Chondrocyte (in vitro differentiated cells): ENCODE data around the gene KATNBL1. TPM values are rescaled to one million over a fixed set of nuclear protein-coding genes. Genes with fewer than 3 reads are reported as not detected.
"Not testable (repeated sequence)": the region's sequence is repeated elsewhere in the genome, so short reads cannot be mapped to it uniquely, and the experiment has no call there.

ENCODE experiments used
- DNase-seq: peaks from one replicate; pipeline ENCODE4 v3.0.0; 2021; ENCODE audit warnings: mixed read lengths, low spot score
- H3K27ac Mint-ChIP-seq: one replicate; pipeline ENCODE4 v1.8.0; 2021; ENCODE audit warnings: mild to moderate bottlenecking, moderate library complexity, mixed read lengths; ENCODE audit not compliant: unreplicated experiment
- H3K27me3 Mint-ChIP-seq: 2 replicates; pipeline ENCODE4 v1.8.0; 2021; ENCODE audit warnings: low read depth, mixed read lengths
- H3K36me3 Mint-ChIP-seq: 2 replicates; pipeline ENCODE4 v1.8.0; 2021; ENCODE audit warnings: low read depth, mixed read lengths
- H3K4me1 Mint-ChIP-seq: 2 replicates; pipeline ENCODE4 v1.8.0; 2021; ENCODE audit warnings: low read depth, mild to moderate bottlenecking, mixed read lengths
- H3K4me3 Mint-ChIP-seq: one replicate; pipeline ENCODE4 v1.8.0; 2021; ENCODE audit warnings: mild to moderate bottlenecking, moderate library complexity, mixed read lengths; ENCODE audit not compliant: unreplicated experiment
- H3K9me3 Mint-ChIP-seq: 2 replicates; pipeline ENCODE4 v1.8.0; 2021; ENCODE audit warnings: low read depth, mixed read lengths
- CTCF ChIP-seq: fragments of 200-600 bp; sonication (generic); IDR thresholded peaks from 2 replicates; pipeline ENCODE4 v1.5.0; 2021; ENCODE audit warnings: antibody characterized with exemption, mild to moderate bottlenecking, moderate library complexity
- total RNA-seq: library from RNA; stranded (reverse); gene quantifications from 3 replicates; pipeline ENCODE4 v1.2.1, GENCODE V29; 2021

Gene KATNBL1
- total RNA-seq, 1 donor from 2014 or later, result 42.0 TPM

GRCh38 chr15:34193272-34193671 is 16.6 kb downstream of the KATNBL1 start:
- not testable (repeated sequence) for H3K36me3 Mint-ChIP-seq, H3K27ac Mint-ChIP-seq, H3K27me3 Mint-ChIP-seq, H3K9me3 Mint-ChIP-seq, H3K4me3 Mint-ChIP-seq, DNase-seq
- peaks cover 22% of the 10 kb centered on the region for H3K4me1 Mint-ChIP-seq
- TF ChIP-seq CTCF, result peak; percentile 17

- Mint-ChIP-seq H3K4me1 (peaks cover 29% of the 10 kb centered on the region), H3K27me3 (no peaks in the 10 kb centered on the region), H3K9me3 (no peaks in the 10 kb centered on the region), H3K36me3 (peaks cover 1% of the 10 kb centered on the region), H3K4me3 (no peak overlapping the region), H3K27ac (peak overlapping the region; percentile 72)
- no peak for DNase-seq
- TF ChIP-seq CTCF, result no peak
Measured at GRCh38 chr15:34188711-34189110, 21.2 kb downstream of the KATNBL1 start.

- Mint-ChIP-seq H3K27me3 (no peaks in the 10 kb centered on the region), H3K36me3 (peaks cover 1% of the 10 kb centered on the region), H3K4me1 (peaks cover 37% of the 10 kb centered on the region), H3K9me3 (no peaks in the 10 kb centered on the region), H3K27ac (no peak overlapping the region), H3K4me3 (no peak overlapping the region)
- TF ChIP-seq CTCF, result no peak
- DNase-seq, result no peak
Measured at GRCh38 chr15:34185666-34186065, 24.2 kb downstream of the KATNBL1 start.

- Mint-ChIP-seq H3K27me3 (no peaks in the 10 kb centered on the region), H3K27ac (no peak overlapping the region), H3K4me1 (peaks cover 17% of the 10 kb centered on the region), H3K9me3 (no peaks in the 10 kb centered on the region), H3K36me3 (peaks cover 3% of the 10 kb centered on the region), H3K4me3 (no peak overlapping the region)
- DNase-seq, result no peak
- no peak for TF ChIP-seq CTCF
Measured at GRCh38 chr15:34182942-34183341, 27.0 kb downstream of the KATNBL1 start.

GRCh38 chr15:34179234-34179633 is 30.7 kb downstream of the KATNBL1 start:
- DNase-seq, result no peak
- TF ChIP-seq CTCF, result no peak

GRCh38 chr15:34165987-34166573 is 43.8 kb downstream of the KATNBL1 start:
- Mint-ChIP-seq H3K36me3 (peaks cover 13% of the 10 kb centered on the region), H3K4me1 (peaks cover 16% of the 10 kb centered on the region), H3K9me3 (peaks cover 13% of the 10 kb centered on the region)
- H3K27me3 Mint-ChIP-seq, H3K27ac Mint-ChIP-seq, DNase-seq, H3K4me3 Mint-ChIP-seq: not testable (repeated sequence)

More at GRCh38 chr15:34179234-34179633, 30.7 kb downstream of the KATNBL1 start:
- H3K27me3 Mint-ChIP-seq, result no peaks in the 10 kb centered on the region
- H3K36me3 Mint-ChIP-seq, result peaks cover 6% of the 10 kb centered on the region
- H3K4me3 Mint-ChIP-seq, result no peak overlapping the region
- peak overlapping the region; percentile 1 for H3K27ac Mint-ChIP-seq
- peaks cover 2% of the 10 kb centered on the region for H3K9me3 Mint-ChIP-seq
- peaks cover 10% of the 10 kb centered on the region for H3K4me1 Mint-ChIP-seq
